ENCODE measurements around the gene METAP1D.
A peak's percentile ranks its signal among the peaks of the same experiment; 100 is the strongest.
"Not testable (repeated sequence)": the region's sequence is repeated elsewhere in the genome, so short reads cannot be mapped to it uniquely, and the experiment has no call there.

Gene METAP1D

DNA sequence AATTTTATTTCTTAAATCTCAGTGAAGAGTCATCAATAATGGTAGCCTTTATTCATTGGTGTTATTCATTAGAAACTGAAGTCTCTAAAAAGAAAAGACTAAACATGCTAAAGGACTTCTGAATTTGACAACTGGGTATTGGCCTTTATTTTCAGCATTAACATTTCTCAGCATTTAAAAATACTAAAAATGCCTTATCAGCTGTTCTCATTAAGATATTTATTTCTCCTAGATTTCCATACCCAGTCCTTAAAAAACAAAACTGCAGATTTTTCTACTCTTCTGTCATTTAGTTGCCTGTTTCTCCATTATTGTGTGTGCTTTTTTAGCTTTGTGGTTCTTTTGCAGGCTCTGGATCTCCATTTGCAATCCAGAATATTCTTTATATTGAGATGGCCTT lies 31.2 kb upstream of the METAP1D start:
- TF ChIP-seq, protein P1, sequence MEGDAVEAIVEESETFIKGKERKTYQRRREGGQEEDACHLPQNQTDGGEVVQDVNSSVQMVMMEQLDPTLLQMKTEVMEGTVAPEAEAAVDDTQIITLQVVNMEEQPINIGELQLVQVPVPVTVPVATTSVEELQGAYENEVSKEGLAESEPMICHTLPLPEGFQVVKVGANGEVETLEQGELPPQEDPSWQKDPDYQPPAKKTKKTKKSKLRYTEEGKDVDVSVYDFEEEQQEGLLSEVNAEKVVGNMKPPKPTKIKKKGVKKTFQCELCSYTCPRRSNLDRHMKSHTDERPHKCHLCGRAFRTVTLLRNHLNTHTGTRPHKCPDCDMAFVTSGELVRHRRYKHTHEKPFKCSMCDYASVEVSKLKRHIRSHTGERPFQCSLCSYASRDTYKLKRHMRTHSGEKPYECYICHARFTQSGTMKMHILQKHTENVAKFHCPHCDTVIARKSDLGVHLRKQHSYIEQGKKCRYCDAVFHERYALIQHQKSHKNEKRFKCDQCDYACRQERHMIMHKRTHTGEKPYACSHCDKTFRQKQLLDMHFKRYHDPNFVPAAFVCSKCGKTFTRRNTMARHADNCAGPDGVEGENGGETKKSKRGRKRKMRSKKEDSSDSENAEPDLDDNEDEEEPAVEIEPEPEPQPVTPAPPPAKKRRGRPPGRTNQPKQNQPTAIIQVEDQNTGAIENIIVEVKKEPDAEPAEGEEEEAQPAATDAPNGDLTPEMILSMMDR (IDR thresholded peaks at IDR 0.05; ENCODE audit: low read depth, low read length) = no peak
- no peak for DNase-seq (ENCODE audit: extremely low read depth, low read depth)

DNA sequence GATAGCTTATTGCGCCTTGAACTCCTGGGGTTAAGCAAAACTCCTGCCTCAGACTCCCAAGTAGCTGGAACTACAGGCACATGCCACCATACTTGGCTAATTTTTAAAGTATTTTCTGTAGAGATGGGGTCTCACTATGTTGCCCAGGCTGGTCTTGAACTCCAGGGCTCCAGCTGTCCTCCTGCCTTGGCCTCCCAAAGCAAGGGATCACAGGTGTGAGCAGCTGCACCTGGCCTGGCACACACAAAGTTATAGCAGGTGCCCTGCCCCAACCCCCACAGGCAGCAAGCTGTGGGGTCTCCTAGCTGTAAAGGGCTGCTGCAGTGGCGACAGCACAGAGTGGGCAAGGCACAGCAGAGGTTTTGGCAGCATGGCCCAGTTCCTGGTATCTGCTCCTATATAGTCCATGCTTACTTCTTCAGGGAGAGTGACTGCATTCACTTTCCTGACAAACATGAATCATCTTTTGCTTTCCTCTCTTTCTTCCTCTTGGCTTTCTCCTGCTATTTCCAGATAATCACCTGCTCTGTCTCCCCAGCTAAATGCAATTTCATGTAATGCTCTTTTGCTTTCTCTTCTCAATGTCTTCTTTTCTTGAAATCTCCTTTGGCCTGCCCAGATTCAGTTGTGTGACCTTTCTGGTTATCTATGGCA lies 27.3 kb upstream of the METAP1D start:
- DNase-seq (ENCODE audit: extremely low read depth, low read depth) = no peak
- TF ChIP-seq, protein P1 (IDR thresholded peaks at IDR 0.05; ENCODE audit: low read depth, low read length) = no peak

DNA sequence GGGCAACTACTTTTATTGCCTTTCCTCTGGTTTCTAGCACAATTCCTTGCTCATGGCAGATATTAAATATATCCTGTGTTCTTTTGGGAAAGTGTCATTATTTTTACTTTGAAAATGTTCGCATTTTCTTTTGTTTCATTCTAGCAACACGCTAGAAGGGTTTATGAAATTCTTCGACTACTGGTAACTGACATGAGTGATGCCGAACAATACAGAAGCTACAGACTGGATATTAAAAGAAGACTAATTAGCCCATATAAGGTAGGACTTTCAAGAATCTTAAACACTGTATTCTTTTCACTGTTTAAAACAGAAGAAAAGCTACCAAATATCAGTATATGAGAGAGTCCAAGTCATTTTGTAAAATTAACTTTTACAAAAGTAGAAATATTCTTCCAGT lies 20.6 kb upstream of the METAP1D start:
- TF ChIP-seq, protein P1 (IDR thresholded peaks at IDR 0.05; ENCODE audit: low read depth, low read length) = no peak
- no peak for DNase-seq (ENCODE audit: extremely low read depth, low read depth)

DNA sequence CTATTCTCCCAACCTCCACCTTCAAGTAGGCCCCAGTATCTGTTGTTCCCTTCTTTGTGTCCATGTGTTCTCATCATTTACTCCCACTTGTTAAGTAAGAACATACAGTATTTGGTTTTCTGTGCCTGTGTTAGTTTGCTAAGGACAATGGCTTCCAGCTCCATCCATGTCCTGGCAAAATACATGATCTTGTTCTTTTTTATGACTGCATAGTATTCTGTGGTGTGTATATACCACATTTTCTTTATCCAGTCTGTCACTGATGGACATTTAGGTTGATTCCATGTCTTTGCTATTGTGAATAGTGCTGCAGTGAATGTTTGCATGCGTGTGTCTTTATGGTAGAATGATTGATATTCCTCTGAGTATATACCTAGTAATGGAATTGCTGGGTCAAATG lies 15.8 kb upstream of the METAP1D start:
- DNase-seq (ENCODE audit: extremely low read depth, low read depth) = not testable (repeated sequence)

DNA sequence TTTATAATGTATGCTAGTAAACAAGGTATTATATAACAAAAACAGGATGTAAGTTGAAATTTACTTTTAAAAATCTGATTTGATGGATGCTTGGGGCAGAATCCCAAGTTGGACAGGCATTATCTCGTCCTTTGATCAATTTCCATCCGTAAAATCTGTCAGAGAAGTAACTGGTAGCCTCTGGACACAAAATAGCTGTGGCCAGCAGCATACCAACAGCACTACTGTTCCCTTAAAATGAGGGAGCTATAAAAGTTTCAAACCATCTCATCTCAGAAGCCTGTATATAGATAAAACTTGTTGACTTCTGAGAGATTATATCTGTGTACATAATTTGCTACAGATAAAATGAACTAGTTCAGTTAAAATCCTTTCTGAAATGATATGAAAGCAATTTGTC lies 14.7 kb upstream of the METAP1D start:
- TF ChIP-seq, protein P1 (IDR thresholded peaks at IDR 0.05; ENCODE audit: low read depth, low read length) = no peak
- DNase-seq (ENCODE audit: extremely low read depth, low read depth) = no peak

DNA sequence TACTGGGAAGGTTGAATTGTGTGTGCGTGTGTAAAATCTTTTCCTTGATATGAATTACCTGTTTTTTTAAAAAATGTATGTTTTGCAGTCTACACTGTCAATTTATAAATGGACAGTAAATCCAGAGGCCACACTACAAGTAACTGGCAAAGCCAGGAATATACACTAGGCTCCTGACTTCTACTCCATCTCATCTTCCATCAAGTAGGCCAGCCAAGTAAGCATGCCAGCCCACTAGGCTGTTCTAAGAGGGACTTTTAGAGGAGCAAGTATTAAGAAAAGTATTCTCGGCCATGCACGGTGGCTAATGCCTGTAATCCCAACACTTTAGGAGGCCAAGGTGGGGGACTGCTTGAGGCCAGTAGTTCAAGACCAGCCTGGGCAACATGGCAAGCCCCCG lies 13.0 kb upstream of the METAP1D start:
- no peak for DNase-seq (ENCODE audit: extremely low read depth, low read depth)
- TF ChIP-seq, protein P1 (IDR thresholded peaks at IDR 0.05; ENCODE audit: low read depth, low read length) = no peak

DNA sequence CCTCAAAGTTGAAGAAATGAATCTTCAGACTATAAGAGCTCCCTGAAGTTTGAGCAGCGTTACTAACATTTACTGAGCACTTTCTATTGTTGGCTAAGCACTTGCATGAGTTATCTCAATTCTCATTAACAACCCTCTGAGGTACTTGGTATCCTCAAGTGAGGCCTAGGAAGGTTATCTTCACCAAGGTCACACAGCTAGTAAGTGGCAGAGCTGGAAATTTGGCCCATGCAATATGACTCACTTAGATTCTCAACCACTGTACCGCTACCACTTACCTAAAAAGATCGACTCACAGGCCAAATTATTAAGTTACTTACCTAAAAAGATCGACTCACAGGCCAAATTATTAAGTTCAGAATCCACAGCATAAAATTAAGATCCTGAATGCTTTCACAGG lies 8.7 kb upstream of the METAP1D start:
- DNase-seq (ENCODE audit: extremely low read depth, low read depth) = no peak
- TF ChIP-seq, protein P1 (IDR thresholded peaks at IDR 0.05; ENCODE audit: low read depth, low read length) = no peak

DNA sequence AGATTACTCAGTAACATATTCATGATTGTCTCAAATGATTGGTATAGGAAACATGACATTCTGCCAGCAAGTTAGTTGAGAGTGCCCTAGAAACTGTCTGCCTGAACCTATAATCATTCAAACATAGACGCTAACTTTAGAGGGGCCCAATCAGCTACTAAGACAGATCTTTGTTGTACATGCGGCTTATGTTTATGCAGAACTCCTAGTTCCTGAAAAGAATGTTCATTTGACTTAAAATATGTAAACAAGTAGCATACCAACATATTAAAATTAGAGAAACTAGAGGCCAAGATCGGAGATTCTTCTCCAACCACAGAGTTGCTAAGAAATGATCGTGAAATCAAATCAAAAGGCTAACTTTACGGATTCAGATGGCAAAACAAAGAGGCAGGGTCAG lies 4.2 kb upstream of the METAP1D start:
- TF ChIP-seq, protein P1 (IDR thresholded peaks at IDR 0.05; ENCODE audit: low read depth, low read length) = no peak
- peak; percentile 12 for DNase-seq (ENCODE audit: extremely low read depth, low read depth)

Measured in AG09319 (cell line).